ENCODE measurements around the gene PAX5.

Gene PAX5

DNA sequence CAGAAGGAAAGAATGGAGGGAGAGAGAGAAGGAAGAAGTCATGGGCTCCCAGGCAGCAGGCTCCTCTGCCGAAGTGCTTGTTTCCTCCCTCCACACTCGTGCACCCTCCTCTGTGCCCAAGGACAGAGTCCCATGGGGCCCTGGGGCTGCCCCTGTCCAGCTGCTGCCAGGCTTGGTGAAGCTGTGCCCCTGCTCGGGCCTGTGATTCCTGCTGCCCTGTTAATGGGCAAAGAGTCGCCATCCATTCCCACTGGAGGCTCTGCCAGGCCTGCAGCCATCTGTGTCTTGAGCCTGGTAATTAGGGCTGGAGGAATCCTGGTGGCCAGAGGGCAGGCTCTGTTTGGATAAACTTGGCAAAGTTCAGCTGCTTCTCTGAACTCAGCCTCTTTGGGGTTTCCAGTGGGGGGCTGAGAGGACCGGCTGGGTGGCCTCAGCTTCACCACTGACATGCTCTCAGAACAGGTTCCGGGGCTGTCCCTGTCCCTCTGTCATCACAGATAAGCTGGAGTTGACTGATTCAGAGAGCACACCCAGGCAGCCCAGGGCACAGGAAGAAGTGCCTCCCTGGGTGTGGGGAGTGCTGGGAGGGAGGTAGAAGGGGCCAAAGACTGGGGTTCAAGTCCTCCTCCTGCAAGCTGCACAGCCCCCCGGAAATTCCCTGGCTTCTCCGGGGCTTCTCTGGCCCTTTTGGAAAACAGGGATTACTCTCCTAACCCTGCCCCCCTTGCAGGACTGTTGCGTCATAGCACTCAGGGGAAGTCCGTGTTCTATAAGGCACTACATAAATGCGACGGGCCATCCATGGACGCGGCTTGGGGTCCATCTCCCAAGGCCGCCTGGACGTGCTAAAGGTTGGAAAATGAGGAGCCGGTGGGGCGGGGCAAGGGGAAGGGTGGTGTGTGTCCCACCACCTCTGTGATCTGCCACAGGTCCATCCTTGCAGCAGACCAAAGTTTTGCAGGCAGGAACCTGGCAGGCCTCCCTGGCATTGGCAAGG, 154.8 kb downstream of the PAX5 start:
- Histone ChIP-seq H3K4me1 (ENCODE audit: insufficient read depth, poor library complexity, severe bottlenecking) (no peaks in the 10 kb centered on the region), H3K27me3 (ENCODE audit: insufficient read depth, poor library complexity, severe bottlenecking) (peaks cover 4% of the 10 kb centered on the region), H3K4me3 (ENCODE audit: severe bottlenecking) (no peak overlapping the region), H3K9me3 (ENCODE audit: severe bottlenecking) (peaks cover 3% of the 10 kb centered on the region), H3K36me3 (ENCODE audit: low read depth) (no peaks in the 10 kb centered on the region), H3K27ac (ENCODE audit: poor library complexity, severe bottlenecking) (no peak overlapping the region)
- DNase-seq (ENCODE audit: low spot score) (peak; percentile 32), ATAC-seq (ENCODE audit: low read depth) (no peak)
- TF ChIP-seq, protein P1, sequence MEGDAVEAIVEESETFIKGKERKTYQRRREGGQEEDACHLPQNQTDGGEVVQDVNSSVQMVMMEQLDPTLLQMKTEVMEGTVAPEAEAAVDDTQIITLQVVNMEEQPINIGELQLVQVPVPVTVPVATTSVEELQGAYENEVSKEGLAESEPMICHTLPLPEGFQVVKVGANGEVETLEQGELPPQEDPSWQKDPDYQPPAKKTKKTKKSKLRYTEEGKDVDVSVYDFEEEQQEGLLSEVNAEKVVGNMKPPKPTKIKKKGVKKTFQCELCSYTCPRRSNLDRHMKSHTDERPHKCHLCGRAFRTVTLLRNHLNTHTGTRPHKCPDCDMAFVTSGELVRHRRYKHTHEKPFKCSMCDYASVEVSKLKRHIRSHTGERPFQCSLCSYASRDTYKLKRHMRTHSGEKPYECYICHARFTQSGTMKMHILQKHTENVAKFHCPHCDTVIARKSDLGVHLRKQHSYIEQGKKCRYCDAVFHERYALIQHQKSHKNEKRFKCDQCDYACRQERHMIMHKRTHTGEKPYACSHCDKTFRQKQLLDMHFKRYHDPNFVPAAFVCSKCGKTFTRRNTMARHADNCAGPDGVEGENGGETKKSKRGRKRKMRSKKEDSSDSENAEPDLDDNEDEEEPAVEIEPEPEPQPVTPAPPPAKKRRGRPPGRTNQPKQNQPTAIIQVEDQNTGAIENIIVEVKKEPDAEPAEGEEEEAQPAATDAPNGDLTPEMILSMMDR (IDR thresholded peaks at IDR 0.05; ENCODE audit: poor library complexity, severe bottlenecking): no peak

DNA sequence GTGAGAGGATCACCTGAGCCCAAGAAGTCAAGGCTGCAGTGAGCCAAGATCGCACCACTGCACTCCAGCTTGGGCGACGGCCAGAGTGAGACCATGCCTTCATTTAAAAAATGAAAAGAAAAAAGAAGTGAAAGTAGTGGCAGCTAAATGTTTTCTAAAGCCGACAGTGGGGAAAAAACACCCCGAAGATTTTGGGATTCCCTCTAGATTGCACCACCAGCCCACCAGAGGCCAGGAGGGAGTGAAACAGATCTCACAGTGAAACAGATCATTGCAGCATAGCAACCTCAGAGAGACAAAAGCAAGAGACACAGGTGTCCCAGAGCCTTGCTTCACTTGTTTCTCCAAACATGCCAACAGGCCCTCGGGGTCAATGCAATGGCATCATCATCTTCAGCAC, 156.8 kb downstream of the PAX5 start:
- Histone ChIP-seq H3K27ac (ENCODE audit: poor library complexity, severe bottlenecking) (no peak overlapping the region), H3K9me3 (ENCODE audit: severe bottlenecking) (no peaks in the 10 kb centered on the region), H3K27me3 (ENCODE audit: insufficient read depth, poor library complexity, severe bottlenecking) (no peaks in the 10 kb centered on the region), H3K4me1 (ENCODE audit: insufficient read depth, poor library complexity, severe bottlenecking) (no peaks in the 10 kb centered on the region), H3K36me3 (ENCODE audit: low read depth) (no peaks in the 10 kb centered on the region), H3K4me3 (ENCODE audit: severe bottlenecking) (no peak overlapping the region)
- TF ChIP-seq, protein P1 (IDR thresholded peaks at IDR 0.05; ENCODE audit: poor library complexity, severe bottlenecking): no peak
- ATAC-seq (ENCODE audit: low read depth): no peak
- peak; percentile 14 for DNase-seq (ENCODE audit: low spot score)

DNA sequence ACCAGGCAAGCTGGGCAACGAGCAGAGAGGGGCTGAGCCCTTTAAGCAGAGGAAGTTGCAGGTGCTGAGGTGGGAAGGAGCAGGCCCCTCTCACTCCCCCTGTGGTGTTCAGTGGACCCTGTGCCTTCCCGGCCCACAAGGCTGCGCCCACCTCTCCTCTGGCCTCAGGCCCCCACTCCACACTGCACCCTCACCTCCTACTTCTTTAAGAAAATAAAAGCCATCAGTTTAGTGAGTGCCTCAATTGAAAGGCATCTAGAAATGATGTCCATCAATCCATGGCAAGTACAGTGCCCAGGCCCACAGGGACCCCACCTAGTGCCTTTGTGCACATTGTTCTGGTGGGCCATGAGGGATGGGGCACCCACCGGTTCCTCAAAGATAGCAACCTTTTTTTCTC, 158.0 kb downstream of the PAX5 start:
- H3K36me3 ChIP-seq (ENCODE audit: low read depth): no peaks in the 10 kb centered on the region

DNA sequence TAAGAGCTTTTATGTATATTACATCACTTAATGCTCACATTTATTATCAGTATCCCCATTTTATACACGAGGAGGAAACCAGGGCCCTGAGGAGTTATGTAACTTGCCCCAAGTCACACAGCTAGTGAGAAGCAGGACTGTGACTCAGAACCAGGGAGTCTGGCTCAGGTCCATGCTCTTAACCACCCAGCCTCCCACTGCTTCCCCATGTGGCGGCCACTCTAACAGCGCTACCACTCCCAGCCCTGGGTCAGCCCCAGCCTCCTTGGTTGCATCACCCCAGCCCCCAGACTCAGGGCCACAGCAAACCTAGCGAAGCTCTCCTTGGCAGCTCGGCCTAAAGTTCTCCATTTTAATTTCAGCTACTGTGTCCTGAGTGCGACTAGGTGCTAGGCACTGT, 159.1 kb downstream of the PAX5 start:
- TF ChIP-seq, protein P1 (IDR thresholded peaks at IDR 0.05; ENCODE audit: poor library complexity, severe bottlenecking): no peak
- Histone ChIP-seq H3K9me3 (ENCODE audit: severe bottlenecking) (no peaks in the 10 kb centered on the region), H3K36me3 (ENCODE audit: low read depth) (no peaks in the 10 kb centered on the region), H3K27ac (ENCODE audit: poor library complexity, severe bottlenecking) (no peak overlapping the region), H3K4me1 (ENCODE audit: insufficient read depth, poor library complexity, severe bottlenecking) (no peaks in the 10 kb centered on the region), H3K27me3 (ENCODE audit: insufficient read depth, poor library complexity, severe bottlenecking) (no peaks in the 10 kb centered on the region), H3K4me3 (ENCODE audit: severe bottlenecking) (no peak overlapping the region)
- no peak for ATAC-seq (ENCODE audit: low read depth)
- no peak for DNase-seq (ENCODE audit: low spot score)

More for the DNA sequence above, 158.0 kb downstream of the PAX5 start:
- ATAC-seq (ENCODE audit: low read depth): no peak
- Histone ChIP-seq H3K4me3 (ENCODE audit: severe bottlenecking) (no peak overlapping the region), H3K27me3 (ENCODE audit: insufficient read depth, poor library complexity, severe bottlenecking) (no peaks in the 10 kb centered on the region), H3K9me3 (ENCODE audit: severe bottlenecking) (no peaks in the 10 kb centered on the region), H3K27ac (ENCODE audit: poor library complexity, severe bottlenecking) (no peak overlapping the region), H3K4me1 (ENCODE audit: insufficient read depth, poor library complexity, severe bottlenecking) (no peaks in the 10 kb centered on the region)
- TF ChIP-seq, protein P1 (IDR thresholded peaks at IDR 0.05; ENCODE audit: poor library complexity, severe bottlenecking): no peak
- peak; percentile 22 for DNase-seq (ENCODE audit: low spot score)

DNA sequence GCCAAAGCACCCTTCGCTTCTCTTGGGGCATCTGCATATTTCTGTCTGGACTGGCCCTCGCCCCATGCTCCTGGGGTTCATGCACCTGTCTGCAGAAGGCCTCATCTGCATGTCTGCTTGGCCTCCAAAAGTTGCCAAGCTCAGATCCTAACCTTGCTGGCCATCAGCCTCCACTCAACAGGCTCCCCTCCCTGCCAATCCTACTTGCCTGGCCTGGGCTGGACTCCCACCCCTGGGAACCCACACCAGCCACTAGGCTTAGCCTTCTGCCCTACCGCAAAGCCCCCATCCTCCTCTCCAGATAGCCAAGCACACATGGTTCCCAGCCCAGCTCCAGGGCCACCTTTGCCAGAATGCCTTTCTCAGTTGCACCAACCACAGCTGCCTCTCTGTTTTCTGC, 159.8 kb downstream of the PAX5 start:
- no peaks in the 10 kb centered on the region for H3K36me3 ChIP-seq (ENCODE audit: low read depth)
- H3K4me1 ChIP-seq (ENCODE audit: insufficient read depth, poor library complexity, severe bottlenecking): no peaks in the 10 kb centered on the region
- TF ChIP-seq, protein P1 (IDR thresholded peaks at IDR 0.05; ENCODE audit: poor library complexity, severe bottlenecking): no peak

More for the DNA sequence above, 159.8 kb downstream of the PAX5 start:
- DNase-seq (ENCODE audit: low spot score) (no peak), ATAC-seq (ENCODE audit: low read depth) (no peak)
- H3K27ac ChIP-seq (ENCODE audit: poor library complexity, severe bottlenecking): no peak overlapping the region
- H3K27me3 ChIP-seq (ENCODE audit: insufficient read depth, poor library complexity, severe bottlenecking): no peaks in the 10 kb centered on the region
- no peak overlapping the region for H3K4me3 ChIP-seq (ENCODE audit: severe bottlenecking)
- H3K9me3 ChIP-seq (ENCODE audit: severe bottlenecking): no peaks in the 10 kb centered on the region

Data from RWPE2 (cell line).